NCI-H1092 (cell line): ENCODE data around the gene LETM1.

ENCODE experiments used
- DNase-seq: peaks from one replicate; lab custom pipeline; 2025; lab: John Stamatoyannopoulos, UW

Gene LETM1

GRCh38 chr4:1856071-1856942 lies at the start of gene LETM1:
TSS of gene LETM1 (minus strand) at chr4:1856156. CDS start at chr4:1855950, 206 bp downstream.
- peak; percentile 91 for DNase-seq

- no peak for DNase-seq
Observed at GRCh38 chr4:1904042-1904441, 48.1 kb upstream of the LETM1 start.

- DNase-seq, result no peak
Observed at GRCh38 chr4:1903035-1903434, 47.1 kb upstream of the LETM1 start.

- DNase-seq, result no peak
Observed at GRCh38 chr4:1902243-1902642, 46.3 kb upstream of the LETM1 start.

GRCh38 chr4:1901127-1901526 lies 45.2 kb upstream of the LETM1 start:
- DNase-seq, result no peak

- DNase-seq, result no peak
Observed at GRCh38 chr4:1900624-1901023, 44.7 kb upstream of the LETM1 start.

GRCh38 chr4:1900087-1900433 lies 44.1 kb upstream of the LETM1 start:
- DNase-seq, result no peak

- peak; percentile 34 for DNase-seq
Observed at GRCh38 chr4:1899149-1900086, 43.5 kb upstream of the LETM1 start.

GRCh38 chr4:1898681-1899080 lies 42.7 kb upstream of the LETM1 start:
- DNase-seq, result no peak

GRCh38 chr4:1898007-1898406 lies 42.1 kb upstream of the LETM1 start:
- DNase-seq, result no peak

GRCh38 chr4:1896658-1896991 lies 40.7 kb upstream of the LETM1 start:
- no peak for DNase-seq

GRCh38 chr4:1895971-1896657 lies 40.2 kb upstream of the LETM1 start:
- no peak for DNase-seq

GRCh38 chr4:1890979-1891570 lies 35.1 kb upstream of the LETM1 start:
- no peak for DNase-seq

- no peak for DNase-seq
Observed at GRCh38 chr4:1887052-1887451, 31.1 kb upstream of the LETM1 start.

- DNase-seq, result no peak
Observed at GRCh38 chr4:1885414-1885813, 29.5 kb upstream of the LETM1 start.

- DNase-seq, result no peak
Observed at GRCh38 chr4:1883583-1883982, 27.6 kb upstream of the LETM1 start.

- no peak for DNase-seq
Observed at GRCh38 chr4:1882850-1883271, 26.9 kb upstream of the LETM1 start.

- DNase-seq, result no peak
Observed at GRCh38 chr4:1880332-1880731, 24.4 kb upstream of the LETM1 start.

- no peak for DNase-seq
Observed at GRCh38 chr4:1879485-1879884, 23.5 kb upstream of the LETM1 start.

- no peak for DNase-seq
Observed at GRCh38 chr4:1874201-1874600, 18.2 kb upstream of the LETM1 start.

- DNase-seq, result no peak
Observed at GRCh38 chr4:1873776-1874175, 17.8 kb upstream of the LETM1 start.

- no peak for DNase-seq
Observed at GRCh38 chr4:1873291-1873690, 17.3 kb upstream of the LETM1 start.
